T-cell (primary cell): ENCODE results near the gene GANAB. TPM values are rescaled to one million over a fixed set of nuclear protein-coding genes. Genes with fewer than 3 reads are reported as not detected.
"Not testable (repeated sequence)": the region's sequence is repeated elsewhere in the genome, so short reads cannot be mapped to it uniquely, and the experiment has no call there.

ENCODE experiments used
- ATAC-seq, 4 experiments: fragments of 200-7000 bp in 3 of 4; fragments of 150-1000 bp in 1 of 4; cut with Tn5 transposase; replicated peaks in 1 of 4; 1 replicate in 3 of 4; 2 replicates in 1 of 4; pipeline ENCODE4 v1.10.0; 2021; ENCODE audit warnings: moderate library complexity in 3 of 4, mild to moderate bottlenecking in 2 of 4, moderate number of reproducible peaks in 1 of 4
- CTCF ChIA-PET, 2 donors: fragments of 300-600 bp; sonication (Branson Sonifier 250); formaldehyde crosslinking; loops; one replicate each; lab custom pipeline; 2022; ENCODE audit warnings: antibody characterized with exemption in 2 of 2; lab: Charles Lee
- POLR2A ChIA-PET, 2 donors: fragments of 300-600 bp; sonication (Branson Sonifier 250); formaldehyde crosslinking; loops; one replicate each; lab custom pipeline; 2022; ENCODE audit warnings: antibody characterized with exemption in 2 of 2; lab: Charles Lee
- DNase-seq, 35 experiments: peaks; one replicate each; pipeline versions ENCODE4 v3.0.0 to v3.0.0-alpha.2; 2013 to 2023
- H3K27ac ChIP-seq: one replicate; pipeline ENCODE4 v1.5.1; 2013; ENCODE audit warnings: low read length
- H3K27me3 ChIP-seq, 2 experiments: replicated peaks in 1 of 2; 1 replicate in 1 of 2; 2 replicates in 1 of 2; pipeline versions ENCODE4 v1.6.1 to v1.7.0; 2013; ENCODE audit warnings: low read length in 1 of 2, mixed read lengths in 1 of 2; ENCODE audit not compliant: control insufficient read depth in 2 of 2, insufficient read depth in 2 of 2; ENCODE audit errors: extremely low read depth in 1 of 2
- H3K36me3 ChIP-seq, 2 donors: 1 replicate in 1 of 2; 2 replicates in 1 of 2; pipeline versions ENCODE4 v1.6.1 to v1.7.0; 2013; ENCODE audit warnings: low read length in 1 of 2; ENCODE audit not compliant: control insufficient read depth in 2 of 2, insufficient read depth in 1 of 2; ENCODE audit errors: extremely low read depth in 1 of 2
- H3K4me1 ChIP-seq, 2 experiments: 1 replicate in 1 of 2; 2 replicates in 1 of 2; pipeline versions ENCODE4 v1.6.1 to v1.7.0; 2013; ENCODE audit warnings: low read length in 2 of 2, mixed read lengths in 1 of 2; ENCODE audit not compliant: insufficient read depth in 2 of 2, control insufficient read depth in 1 of 2; ENCODE audit errors: extremely low read depth in 1 of 2
- H3K4me3 ChIP-seq, 2 donors: 1 replicate in 1 of 2; 2 replicates in 1 of 2; pipeline versions ENCODE4 v1.5.1 to v1.7.0; 2013; ENCODE audit warnings: mild to moderate bottlenecking in 2 of 2, low read length in 1 of 2, moderate library complexity in 1 of 2; ENCODE audit not compliant: control insufficient read depth in 1 of 2; ENCODE audit errors: extremely low read depth in 1 of 2
- H3K9me3 ChIP-seq: 2 replicates; pipeline ENCODE4 v1.7.0; 2013
- H3K27ac Mint-ChIP-seq, 2 donors: one replicate each; pipeline ENCODE4 v1.8.0; 2020 to 2021; ENCODE audit warnings: mild to moderate bottlenecking in 2 of 2, mixed read lengths in 2 of 2
- H3K27me3 Mint-ChIP-seq, 2 donors: one replicate each; pipeline ENCODE4 v1.8.0; 2021 to 2022; ENCODE audit warnings: mixed read lengths in 2 of 2
- H3K36me3 Mint-ChIP-seq: one replicate; pipeline ENCODE4 v1.8.0; 2021; ENCODE audit warnings: mixed read lengths
- H3K4me1 Mint-ChIP-seq, 3 donors: one replicate each; pipeline ENCODE4 v1.8.0; 2020 to 2022; ENCODE audit warnings: mixed read lengths in 3 of 3, mild to moderate bottlenecking in 1 of 3
- H3K4me3 Mint-ChIP-seq, 3 donors: one replicate each; pipeline ENCODE4 v1.8.0; 2020 to 2022; ENCODE audit warnings: mild to moderate bottlenecking in 3 of 3, mixed read lengths in 3 of 3, moderate library complexity in 3 of 3
- H3K9me3 Mint-ChIP-seq, 3 donors: one replicate each; pipeline ENCODE4 v1.8.0; 2020 to 2022; ENCODE audit warnings: mixed read lengths in 3 of 3
- WGBS: methylation state at CpG from one replicate; pipeline ENCODE4 v1.1.5; 2013; ENCODE audit warnings: missing lambda C conversion rate; ENCODE audit not compliant: insufficient coverage; 5-methylcytosine and 5-hydroxymethylcytosine counted together
- total RNA-seq, 35 experiments: library from RNA in 6 of 35; stranded (reverse) in 6 of 35; fragments of 120-200 nt in 1 of 35; gene quantifications; one replicate each; pipeline versions ENCODE4 v1.2.1 to v1.2.4 and lab custom pipeline; 2013 to 2026

The GANAB gene
- total RNA-seq, 5 donors from 2014 or later (not counting 1 experiment from before 2014, with no cell fraction given) = 216 to 278 (median 257) TPM

GRCh38 chr11:62677714-62678113 is 31.3 kb upstream of the GANAB start:
- no peak for ATAC-seq

GRCh38 chr11:62677156-62677555 is 30.7 kb upstream of the GANAB start:
- Histone ChIP-seq H3K4me1 (peaks cover 12 to 35% of the 10 kb centered on the region in 2 experiments), H3K36me3 (peaks cover 0 to 26% of the 10 kb centered on the region in 2 donors), H3K4me3 (no peak overlapping the region), H3K27ac (no peak overlapping the region), H3K27me3 (no peaks in the 10 kb centered on the region), H3K9me3 (no peaks in the 10 kb centered on the region)
- peaks cover 54 to 56% (median 55%) of the 10 kb centered on the region in 3 donors for H3K4me1 Mint-ChIP-seq
- peak overlapping the region; percentile 59 to 77 for H3K27ac Mint-ChIP-seq
- CTCF ChIA-PET = interaction anchor here in 1 of 2 donors (0.6 to 1.3 kb wide), 3 partner anchors 56 to 646 kb away, joined by 3 to 4 read pairs (median 4); no protein-coding TSS in a partner anchor
- H3K27me3 Mint-ChIP-seq = no peaks in the 10 kb centered on the region
- no peaks in the 10 kb centered on the region for H3K9me3 Mint-ChIP-seq
- POLR2A ChIA-PET = interaction anchor here (0.5 to 2.4 kb wide), 5 partner anchors 11 to 74 kb away, joined by 3 to 17 read pairs (median 3); partner anchors contain the start of genes C11orf98 (in 2 of the 2) and CSKMT (in 2 of the 2)
- WGBS = 93% methylated on average over 4 of the region's 6 CpGs
- H3K4me3 Mint-ChIP-seq = peak overlapping the region; percentile 86 to 89 (median 87)
- ATAC-seq (no peak), DNase-seq (no peak)
- peaks cover 23% of the 10 kb centered on the region for H3K36me3 Mint-ChIP-seq

More at GRCh38 chr11:62677714-62678113, 31.3 kb upstream of the GANAB start:
- DNase-seq = no peak
- Mint-ChIP-seq H3K36me3 (peaks cover 23% of the 10 kb centered on the region), H3K27ac (peak overlapping the region; percentile 77 to 95), H3K27me3 (no peaks in the 10 kb centered on the region), H3K4me1 (peaks cover 49 to 51% (median 50%) of the 10 kb centered on the region in 3 donors), H3K4me3 (peak overlapping the region; percentile 86 to 89 (median 87)), H3K9me3 (no peaks in the 10 kb centered on the region)
- Histone ChIP-seq H3K4me1 (peaks cover 12 to 30% of the 10 kb centered on the region in 2 experiments), H3K27me3 (no peaks in the 10 kb centered on the region), H3K4me3 (peak overlapping the region in 1 of 2 donors; percentile 94), H3K9me3 (no peaks in the 10 kb centered on the region), H3K27ac (peak overlapping the region; percentile 91), H3K36me3 (peaks cover 0 to 26% of the 10 kb centered on the region in 2 donors)
- 97% methylated on average over 8 of the region's 15 CpGs for WGBS
- ChIA-PET CTCF (no interaction called here), POLR2A (interaction anchor here (0.7 to 2.4 kb wide), 2 partner anchors 12 to 13 kb away, joined by 3 to 17 read pairs; partner anchors contain the start of genes C11orf98 (in 2 of the 2) and CSKMT (in 2 of the 2))

- no peaks in the 10 kb centered on the region for H3K27me3 ChIP-seq
Measured at GRCh38 chr11:62676698-62677097, 30.3 kb upstream of the GANAB start.

GRCh38 chr11:62675415-62675814 is 29.0 kb upstream of the GANAB start:
- H3K27ac ChIP-seq, H3K27me3 ChIP-seq, ATAC-seq, H3K9me3 ChIP-seq, H3K27ac Mint-ChIP-seq, DNase-seq, H3K4me3 ChIP-seq, H3K27me3 Mint-ChIP-seq, H3K9me3 Mint-ChIP-seq, H3K4me3 Mint-ChIP-seq: not testable (repeated sequence)
- peaks cover 0 to 26% of the 10 kb centered on the region in 2 donors for H3K36me3 ChIP-seq
- WGBS = 100% methylated on average over 2 of the region's 10 CpGs
- peaks cover 23% of the 10 kb centered on the region for H3K36me3 Mint-ChIP-seq
- ChIA-PET CTCF (interaction anchor here (0.5 to 0.6 kb wide), 2 partner anchors 71 to 188 kb away, joined by 3 to 11 read pairs; no protein-coding TSS in a partner anchor), POLR2A (interaction anchor here (0.6 to 1.9 kb wide), 6 partner anchors 10 to 131 kb away, joined by 3 to 11 read pairs (median 7); partner anchors contain the start of genes C11orf98 (in 2 of the 2), CSKMT (in 2 of the 2) and GANAB (in 1 of the 2))
- H3K4me1 Mint-ChIP-seq = peaks cover 61 to 65% (median 64%) of the 10 kb centered on the region in 3 donors
- peaks cover 14 to 45% of the 10 kb centered on the region in 2 experiments for H3K4me1 ChIP-seq

More at GRCh38 chr11:62676698-62677097, 30.3 kb upstream of the GANAB start:
- peaks cover 56 to 59% (median 58%) of the 10 kb centered on the region in 3 donors for H3K4me1 Mint-ChIP-seq
- peak overlapping the region; percentile 86 to 89 (median 87) for H3K4me3 Mint-ChIP-seq
- H3K27ac ChIP-seq = no peak overlapping the region
- POLR2A ChIA-PET = interaction anchor here (0.5 to 2.4 kb wide), 5 partner anchors 11 to 74 kb away, joined by 3 to 17 read pairs (median 3); partner anchors contain the start of genes C11orf98 (in 2 of the 2) and CSKMT (in 2 of the 2)
- no peaks in the 10 kb centered on the region for H3K9me3 Mint-ChIP-seq
- no peak overlapping the region for H3K4me3 ChIP-seq
- peak overlapping the region in 1 of 2 donors; percentile 77 for H3K27ac Mint-ChIP-seq
- DNase-seq = no peak
- no peak for ATAC-seq
- H3K27me3 Mint-ChIP-seq = no peaks in the 10 kb centered on the region
- CTCF ChIA-PET = interaction anchor here (0.6 to 1.3 kb wide), 3 partner anchors 18 to 646 kb away, joined by 3 to 4 read pairs (median 4); no protein-coding TSS in a partner anchor
- 76% methylated on average over 6 of the region's 6 CpGs for WGBS
- H3K4me1 ChIP-seq = peaks cover 12 to 40% of the 10 kb centered on the region in 2 experiments
- H3K36me3 ChIP-seq = peaks cover 0 to 26% of the 10 kb centered on the region in 2 donors
- no peaks in the 10 kb centered on the region for H3K9me3 ChIP-seq
- H3K36me3 Mint-ChIP-seq = peaks cover 23% of the 10 kb centered on the region

- ChIA-PET POLR2A (interaction anchor here (0.6 to 0.7 kb wide), 6 partner anchors 8 to 1585 kb away, joined by 3 to 6 read pairs (median 3); partner anchors contain the start of gene CSKMT (in 1 of the 2)), CTCF (no interaction called here)
- ATAC-seq = no peak
- H3K27me3 Mint-ChIP-seq = no peaks in the 10 kb centered on the region
- no peaks in the 10 kb centered on the region for H3K9me3 ChIP-seq
- peak overlapping the region; percentile 65 for H3K27ac ChIP-seq
- peaks cover 63 to 65% (median 63%) of the 10 kb centered on the region in 3 donors for H3K4me1 Mint-ChIP-seq
- H3K27ac Mint-ChIP-seq = peak overlapping the region; percentile 76 to 99
- peaks cover 11 to 42% of the 10 kb centered on the region in 2 experiments for H3K4me1 ChIP-seq
- peaks cover 26% of the 10 kb centered on the region for H3K36me3 Mint-ChIP-seq
- no peak for DNase-seq
- H3K4me3 Mint-ChIP-seq = peak overlapping the region; percentile 98 to 99 (median 99)
- no peak overlapping the region for H3K4me3 ChIP-seq
- no peaks in the 10 kb centered on the region for H3K9me3 Mint-ChIP-seq
- WGBS = no CpG with 5 or more reads among the region's 2 CpGs
- peaks cover 0 to 30% of the 10 kb centered on the region in 2 donors for H3K36me3 ChIP-seq
- H3K27me3 ChIP-seq = no peaks in the 10 kb centered on the region
Measured at GRCh38 chr11:62673196-62673525, 26.7 kb upstream of the GANAB start.
